ENCODE data around the gene CD6.

Gene CD6

DNA sequence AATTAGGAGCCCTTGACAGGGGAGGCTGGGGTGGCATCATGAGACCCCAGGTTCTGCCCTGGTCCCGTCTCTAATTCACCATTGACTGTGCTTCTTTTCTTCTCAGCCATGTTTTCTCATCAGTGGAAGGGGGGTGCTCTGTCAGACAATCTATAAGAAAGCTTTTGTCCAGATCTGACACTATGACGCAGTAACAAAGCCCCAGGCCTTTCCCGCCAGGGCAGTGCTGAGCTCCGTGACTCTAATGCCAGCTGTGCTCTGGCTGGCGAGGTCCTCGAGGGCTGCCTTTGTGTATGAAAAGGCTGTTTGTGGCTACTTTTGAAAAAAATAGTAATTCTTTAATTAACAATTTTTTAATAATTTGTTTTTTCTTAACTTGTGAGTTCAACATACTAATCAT lies 3.2 kb downstream of the CD6 start:
- H3K4me3 ChIP-seq (ENCODE audit: low read depth, low read length): no peak overlapping the region
- CTCF ChIA-PET: interaction anchor here (0.5 to 0.7 kb wide), 2 partner anchors 152 to 455 kb away, joined by 3 to 4 read pairs; partner anchors contain the start of genes CPSF7 and SDHAF2
- no peaks in the 10 kb centered on the region for H3K36me3 ChIP-seq (ENCODE audit: control insufficient read depth in 2 of 2, insufficient read depth in 1 of 2, low read length in 2 of 2)
- POLR2A ChIA-PET: no interaction called here
- H3K9me3 ChIP-seq (ENCODE audit: control insufficient read depth, insufficient read depth, low read depth, low read length): no peaks in the 10 kb centered on the region
- no peak for TF ChIP-seq ZNF660 (tag by site-specific recombination; IDR thresholded peaks at IDR 0.05)
- TF ChIP-seq EGR2 (tag by site-specific recombination; IDR thresholded peaks at IDR 0.05; ENCODE audit: low read depth): no peak
- no peak for TF ChIP-seq ZNF341 (tag by site-specific recombination; IDR thresholded peaks at IDR 0.05; ENCODE audit: low read depth)
- TF ChIP-seq REPIN1 (tag by site-specific recombination; IDR thresholded peaks at IDR 0.05; ENCODE audit: low read depth): no peak
- no peak for TF ChIP-seq ZNF239 (tag by site-specific recombination; IDR thresholded peaks at IDR 0.05)
- no peak for TF ChIP-seq ZNF792 (tag by site-specific recombination; IDR thresholded peaks at IDR 0.05)
- TF ChIP-seq ZNF416 (tag by site-specific recombination; IDR thresholded peaks at IDR 0.05): no peak
- TF ChIP-seq ZNF544 (tag by site-specific recombination; IDR thresholded peaks at IDR 0.05): no peak
- TF ChIP-seq ZNF596 (tag by site-specific recombination; IDR thresholded peaks at IDR 0.05): no peak
- TF ChIP-seq ZNF426 (tag by site-specific recombination; IDR thresholded peaks at IDR 0.05): no peak
- H3K4me1 ChIP-seq (ENCODE audit: control insufficient read depth, insufficient read depth, low read length): no peaks in the 10 kb centered on the region
- no peak overlapping the region for H3K27ac ChIP-seq (ENCODE audit: extremely low read depth, low read depth, low read length)

DNA sequence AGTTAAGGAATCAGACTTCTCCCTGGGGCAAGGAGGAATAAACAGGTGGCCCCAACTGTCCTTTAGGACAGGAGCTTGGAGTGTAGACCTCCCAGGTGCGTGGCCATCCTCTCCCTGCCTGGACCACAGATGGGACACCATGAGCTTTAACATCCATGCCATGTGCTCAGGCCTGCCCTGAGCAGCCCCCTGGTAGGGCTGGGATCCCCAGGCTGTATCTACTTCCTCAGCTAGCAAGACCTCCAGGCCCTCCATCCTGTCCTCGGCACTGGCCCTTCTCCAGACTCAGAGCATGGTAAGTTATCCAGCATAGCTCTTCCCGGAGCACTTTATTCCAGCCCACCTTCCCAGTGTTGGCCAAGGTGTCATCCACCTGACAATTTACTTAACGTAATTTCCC lies 5.7 kb downstream of the CD6 start:
- CTCF ChIA-PET: interaction anchor here (0.5 to 1.1 kb wide), 3 partner anchors 74 to 152 kb away, joined by 3 to 7 read pairs (median 4); no protein-coding TSS in a partner anchor
- POLR2A ChIA-PET: no interaction called here
- Histone ChIP-seq H3K27ac (ENCODE audit: extremely low read depth, low read depth, low read length) (no peak overlapping the region), H3K4me1 (ENCODE audit: control insufficient read depth, insufficient read depth, low read length) (no peaks in the 10 kb centered on the region), H3K36me3 (ENCODE audit: control insufficient read depth in 2 of 2, insufficient read depth in 1 of 2, low read length in 2 of 2) (no peaks in the 10 kb centered on the region), H3K4me3 (ENCODE audit: low read depth, low read length) (no peak overlapping the region), H3K9me3 (ENCODE audit: control insufficient read depth, insufficient read depth, low read depth, low read length) (no peaks in the 10 kb centered on the region)
- TF ChIP-seq KLF16 (tag by site-specific recombination; IDR thresholded peaks at IDR 0.05) (no peak), ZNF184 (tag by site-specific recombination; IDR thresholded peaks at IDR 0.05) (no peak), HOXC10 (CRISPR knock-in tag; IDR thresholded peaks at IDR 0.05) (no peak), ZIC2 (tag by site-specific recombination; IDR thresholded peaks at IDR 0.05) (no peak)
- TF ChIP-seq, protein P1, sequence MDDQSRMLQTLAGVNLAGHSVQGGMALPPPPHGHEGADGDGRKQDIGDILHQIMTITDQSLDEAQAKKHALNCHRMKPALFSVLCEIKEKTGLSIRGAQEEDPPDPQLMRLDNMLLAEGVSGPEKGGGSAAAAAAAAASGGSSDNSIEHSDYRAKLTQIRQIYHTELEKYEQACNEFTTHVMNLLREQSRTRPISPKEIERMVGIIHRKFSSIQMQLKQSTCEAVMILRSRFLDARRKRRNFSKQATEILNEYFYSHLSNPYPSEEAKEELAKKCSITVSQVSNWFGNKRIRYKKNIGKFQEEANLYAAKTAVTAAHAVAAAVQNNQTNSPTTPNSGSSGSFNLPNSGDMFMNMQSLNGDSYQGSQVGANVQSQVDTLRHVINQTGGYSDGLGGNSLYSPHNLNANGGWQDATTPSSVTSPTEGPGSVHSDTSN (CRISPR knock-in tag; IDR thresholded peaks at IDR 0.05): no peak
- TF ChIP-seq, protein P2, sequence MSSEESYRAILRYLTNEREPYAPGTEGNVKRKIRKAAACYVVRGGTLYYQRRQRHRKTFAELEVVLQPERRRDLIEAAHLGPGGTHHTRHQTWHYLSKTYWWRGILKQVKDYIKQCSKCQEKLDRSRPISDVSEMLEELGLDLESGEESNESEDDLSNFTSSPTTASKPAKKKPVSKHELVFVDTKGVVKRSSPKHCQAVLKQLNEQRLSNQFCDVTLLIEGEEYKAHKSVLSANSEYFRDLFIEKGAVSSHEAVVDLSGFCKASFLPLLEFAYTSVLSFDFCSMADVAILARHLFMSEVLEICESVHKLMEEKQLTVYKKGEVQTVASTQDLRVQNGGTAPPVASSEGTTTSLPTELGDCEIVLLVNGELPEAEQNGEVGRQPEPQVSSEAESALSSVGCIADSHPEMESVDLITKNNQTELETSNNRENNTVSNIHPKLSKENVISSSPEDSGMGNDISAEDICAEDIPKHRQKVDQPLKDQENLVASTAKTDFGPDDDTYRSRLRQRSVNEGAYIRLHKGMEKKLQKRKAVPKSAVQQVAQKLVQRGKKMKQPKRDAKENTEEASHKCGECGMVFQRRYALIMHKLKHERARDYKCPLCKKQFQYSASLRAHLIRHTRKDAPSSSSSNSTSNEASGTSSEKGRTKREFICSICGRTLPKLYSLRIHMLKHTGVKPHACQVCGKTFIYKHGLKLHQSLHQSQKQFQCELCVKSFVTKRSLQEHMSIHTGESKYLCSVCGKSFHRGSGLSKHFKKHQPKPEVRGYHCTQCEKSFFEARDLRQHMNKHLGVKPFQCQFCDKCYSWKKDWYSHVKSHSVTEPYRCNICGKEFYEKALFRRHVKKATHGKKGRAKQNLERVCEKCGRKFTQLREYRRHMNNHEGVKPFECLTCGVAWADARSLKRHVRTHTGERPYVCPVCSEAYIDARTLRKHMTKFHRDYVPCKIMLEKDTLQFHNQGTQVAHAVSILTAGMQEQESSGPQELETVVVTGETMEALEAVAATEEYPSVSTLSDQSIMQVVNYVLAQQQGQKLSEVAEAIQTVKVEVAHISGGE (tag by site-specific recombination; conservative IDR thresholded peaks at IDR 0.05; ENCODE audit: low read depth): no peak

DNA sequence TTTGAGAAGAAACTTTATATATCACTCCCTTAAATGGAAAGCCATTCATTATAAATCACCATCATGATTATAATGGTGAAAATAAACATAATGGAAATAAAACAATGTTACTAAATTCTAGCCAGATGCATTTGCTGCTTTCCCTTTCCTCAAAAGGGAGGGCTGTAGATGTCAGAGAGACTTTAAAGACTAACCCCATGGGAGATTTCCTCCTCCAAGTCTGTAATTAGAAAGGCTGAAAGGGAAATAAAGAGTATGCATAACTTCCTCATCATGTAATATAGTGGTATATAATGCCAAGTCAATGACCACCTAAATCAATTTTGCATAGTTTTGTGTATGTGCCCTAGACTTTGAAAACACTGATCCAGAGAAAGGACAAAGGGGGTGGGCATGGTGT lies 6.4 kb downstream of the CD6 start:
- Histone ChIP-seq H3K4me3 (ENCODE audit: low read depth, low read length) (no peak overlapping the region), H3K4me1 (ENCODE audit: control insufficient read depth, insufficient read depth, low read length) (no peaks in the 10 kb centered on the region), H3K36me3 (ENCODE audit: control insufficient read depth in 2 of 2, insufficient read depth in 1 of 2, low read length in 2 of 2) (no peaks in the 10 kb centered on the region), H3K9me3 (ENCODE audit: control insufficient read depth, insufficient read depth, low read depth, low read length) (no peaks in the 10 kb centered on the region), H3K27ac (ENCODE audit: extremely low read depth, low read depth, low read length) (no peak overlapping the region)
- POLR2A ChIA-PET: no interaction called here
- CTCF ChIA-PET: interaction anchor here (0.5 to 2.1 kb wide), 4 partner anchors 8 to 151 kb away, joined by 3 to 9 read pairs (median 6); no protein-coding TSS in a partner anchor
- TF ChIP-seq, protein P3, sequence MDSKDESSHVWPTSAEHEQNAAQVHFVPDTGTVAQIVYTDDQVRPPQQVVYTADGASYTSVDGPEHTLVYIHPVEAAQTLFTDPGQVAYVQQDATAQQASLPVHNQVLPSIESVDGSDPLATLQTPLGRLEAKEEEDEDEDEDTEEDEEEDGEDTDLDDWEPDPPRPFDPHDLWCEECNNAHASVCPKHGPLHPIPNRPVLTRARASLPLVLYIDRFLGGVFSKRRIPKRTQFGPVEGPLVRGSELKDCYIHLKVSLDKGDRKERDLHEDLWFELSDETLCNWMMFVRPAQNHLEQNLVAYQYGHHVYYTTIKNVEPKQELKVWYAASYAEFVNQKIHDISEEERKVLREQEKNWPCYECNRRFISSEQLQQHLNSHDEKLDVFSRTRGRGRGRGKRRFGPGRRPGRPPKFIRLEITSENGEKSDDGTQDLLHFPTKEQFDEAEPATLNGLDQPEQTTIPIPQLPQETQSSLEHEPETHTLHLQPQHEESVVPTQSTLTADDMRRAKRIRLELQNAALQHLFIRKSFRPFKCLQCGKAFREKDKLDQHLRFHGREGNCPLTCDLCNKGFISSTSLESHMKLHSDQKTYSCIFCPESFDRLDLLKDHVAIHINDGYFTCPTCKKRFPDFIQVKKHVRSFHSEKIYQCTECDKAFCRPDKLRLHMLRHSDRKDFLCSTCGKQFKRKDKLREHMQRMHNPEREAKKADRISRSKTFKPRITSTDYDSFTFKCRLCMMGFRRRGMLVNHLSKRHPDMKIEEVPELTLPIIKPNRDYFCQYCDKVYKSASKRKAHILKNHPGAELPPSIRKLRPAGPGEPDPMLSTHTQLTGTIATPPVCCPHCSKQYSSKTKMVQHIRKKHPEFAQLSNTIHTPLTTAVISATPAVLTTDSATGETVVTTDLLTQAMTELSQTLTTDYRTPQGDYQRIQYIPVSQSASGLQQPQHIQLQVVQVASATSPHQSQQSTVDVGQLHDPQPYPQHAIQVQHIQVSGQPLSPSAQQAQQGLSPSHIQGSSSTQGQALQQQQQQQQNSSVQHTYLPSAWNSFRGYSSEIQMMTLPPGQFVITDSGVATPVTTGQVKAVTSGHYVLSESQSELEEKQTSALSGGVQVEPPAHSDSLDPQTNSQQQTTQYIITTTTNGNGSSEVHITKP (tag by site-specific recombination; IDR thresholded peaks at IDR 0.05): no peak
- TF ChIP-seq ZNF701 (tag by site-specific recombination; IDR thresholded peaks at IDR 0.05) (no peak), ZNF10 (tag by site-specific recombination; IDR thresholded peaks at IDR 0.05) (no peak), ZNF76 (tag by site-specific recombination; IDR thresholded peaks at IDR 0.05; ENCODE audit: borderline replicate concordance, low read depth) (no peak), ZNF146 (tag by site-specific recombination; IDR thresholded peaks at IDR 0.05) (no peak), ZNF132 (tag by site-specific recombination; IDR thresholded peaks at IDR 0.05; ENCODE audit: borderline replicate concordance) (no peak), ZNF768 (tag by site-specific recombination; IDR thresholded peaks at IDR 0.05) (no peak), ZNF341 (tag by site-specific recombination; IDR thresholded peaks at IDR 0.05; ENCODE audit: low read depth) (no peak), SALL2 (tag by site-specific recombination; IDR thresholded peaks at IDR 0.05; ENCODE audit: borderline replicate concordance) (no peak), ZNF324 (tag by site-specific recombination; IDR thresholded peaks at IDR 0.05) (no peak), GLI4 (tag by site-specific recombination; IDR thresholded peaks at IDR 0.05) (no peak)

Measured in HEK293 (cell line).